HCT116 (cell line): Measurements from ENCODE around the gene SETD2. TPM values are rescaled to one million over a fixed set of nuclear protein-coding genes. Genes with fewer than 3 reads are reported as not detected.

Experiments used
- ATAC-seq: fragments of 200-7000 bp; cut with Tn5 transposase; 2 replicates; pipeline ENCODE4 v1.9.1; 2020; ENCODE audit warnings: mild to moderate bottlenecking, moderate library complexity
- BruUV-seq: library from RNA; stranded (reverse); fragments of 400-500 nt; replicated peaks from 2 replicates; lab custom pipeline; 2021; lab: Mats Ljungman, UMichigan
- CTCF ChIA-PET: fragments of 300-600 bp; sonication (Branson Sonifier 250); formaldehyde crosslinking; loops from one replicate; lab custom pipeline; 2021; ENCODE audit warnings: antibody characterized with exemption; lab: Charles Lee
- POLR2A ChIA-PET: fragments of 300-600, 350-600 bp; sonication (Branson Sonifier 250); formaldehyde crosslinking; loops from one replicate; lab custom pipeline; 2021; ENCODE audit warnings: antibody characterized with exemption; lab: Charles Lee
- RAD21 ChIA-PET, 2 experiments: fragments of 300-600 bp; sonication (Branson Sonifier 250); formaldehyde crosslinking; loops; one replicate each; lab custom pipeline; 2023; ENCODE audit warnings: low total read pairs in 2 of 2; ENCODE audit not compliant: uncharacterized antibody in 2 of 2, unreplicated experiment in 2 of 2, low non-redundant PET in 1 of 2; lab: Charles Lee
- DNase-seq: peaks from one replicate; pipeline ENCODE4 v3.0.0-alpha.2; 2010; ENCODE audit warnings: low read depth, low spot score
- H2AFZ ChIP-seq: fragments of 200-600 bp; shearing (Covaris generic), sonication (generic); 2 replicates; pipeline ENCODE4 v1.6.1; 2017; ENCODE audit warnings: low read depth, mixed run types, mixed read lengths, antibody characterized with exemption, low read length; ENCODE audit not compliant: poor library complexity, severe bottlenecking
- H3K27ac ChIP-seq: 2 replicates; pipeline ENCODE4 v1.5.1; 2012; ENCODE audit warnings: low read depth, low read length
- H3K27me3 ChIP-seq: fragments of 200-600 bp; sonication (generic); 2 replicates; pipeline ENCODE4 v1.6.1; 2016; ENCODE audit warnings: mixed run types, low read length, mixed read lengths; ENCODE audit not compliant: insufficient read depth
- H3K36me3 ChIP-seq, 2 experiments: fragments of 200-500 bp in 1 of 2; fragments of 200-600 bp in 1 of 2; sonication (Bioruptor generic) in 1 of 2; sonication (generic) in 1 of 2; 2 replicates each; pipeline versions ENCODE4 v1.5.1 to v1.6.1; 2014 to 2016; ENCODE audit warnings: low read length in 2 of 2, inconsistent platforms in 1 of 2, mixed read lengths in 1 of 2, mixed run types in 1 of 2; ENCODE audit not compliant: insufficient read depth in 2 of 2, control insufficient read depth in 1 of 2
- H3K4me1 ChIP-seq, 2 experiments: fragments of 200-600 bp in 1 of 2; sonication (generic) in 1 of 2; 2 replicates each; pipeline versions ENCODE4 v1.5.1 to v1.6.1; 2012 to 2017; ENCODE audit warnings: low read length in 2 of 2, inconsistent platforms in 1 of 2, mild to moderate bottlenecking in 1 of 2, mixed read lengths in 1 of 2, mixed run types in 1 of 2, moderate library complexity in 1 of 2; ENCODE audit not compliant: insufficient read depth in 2 of 2, control insufficient read depth in 1 of 2
- H3K4me2 ChIP-seq: fragments of 200-600 bp; sonication (generic); 2 replicates; pipeline ENCODE4 v1.6.1; 2017; ENCODE audit warnings: mixed run types, low read length, mixed read lengths
- H3K4me3 ChIP-seq, 2 experiments: fragments of 200-600 bp in 1 of 2; sonication (generic) in 1 of 2; replicated peaks in 1 of 2; 2 replicates each; pipeline ENCODE4 v1.5.1; 2011 to 2016; ENCODE audit warnings: low read length in 2 of 2, control low read depth in 1 of 2, low read depth in 1 of 2, mild to moderate bottlenecking in 1 of 2, mixed read lengths in 1 of 2, mixed run types in 1 of 2
- H3K79me2 ChIP-seq: fragments of 200-600 bp; sonication (generic); 2 replicates; pipeline ENCODE4 v1.6.1; 2017; ENCODE audit warnings: mild to moderate bottlenecking, mixed run types, low read length, moderate library complexity, mixed read lengths; ENCODE audit not compliant: insufficient read depth
- H3K9ac ChIP-seq: fragments of 200-600 bp; sonication (generic); 2 replicates; pipeline ENCODE4 v1.6.1; 2016; ENCODE audit warnings: low read length, mixed read lengths
- H3K9me2 ChIP-seq: fragments of 200-600 bp; sonication (generic), shearing (Covaris generic); 2 replicates; pipeline ENCODE4 v1.6.1; 2017; ENCODE audit warnings: mixed run types, mild to moderate bottlenecking, moderate library complexity; ENCODE audit not compliant: insufficient read depth
- H3K9me3 ChIP-seq, 2 experiments: fragments of 200-500 bp in 1 of 2; fragments of 200-600 bp in 1 of 2; sonication (Bioruptor generic) in 1 of 2; sonication (generic) in 1 of 2; 2 replicates each; pipeline ENCODE4 v1.6.1; 2014 to 2017; ENCODE audit warnings: low read length in 2 of 2, mixed read lengths in 2 of 2, inconsistent platforms in 1 of 2, low read depth in 1 of 2, mild to moderate bottlenecking in 1 of 2, mixed run types in 1 of 2, moderate library complexity in 1 of 2; ENCODE audit not compliant: control insufficient read depth in 1 of 2, insufficient read depth in 1 of 2
- H4K20me1 ChIP-seq: fragments of 200-600 bp; sonication (generic), shearing (Covaris generic); 2 replicates; pipeline ENCODE4 v1.6.1; 2017; ENCODE audit warnings: mixed run types, mild to moderate bottlenecking, moderate library complexity; ENCODE audit not compliant: insufficient read depth
- CBX3 ChIP-seq: IDR thresholded peaks from 2 replicates; pipeline ENCODE4 v1.6.1; 2012; ENCODE audit warnings: low read depth
- CEBPB ChIP-seq: IDR thresholded peaks from 2 replicates; pipeline ENCODE4 v1.6.1; 2012; ENCODE audit warnings: low read depth
- EGR1 ChIP-seq: IDR thresholded peaks from 2 replicates; pipeline ENCODE4 v1.6.1; 2012; ENCODE audit warnings: low read depth
- ELF1 ChIP-seq: IDR thresholded peaks from 2 replicates; pipeline ENCODE4 v1.6.1; 2012; ENCODE audit warnings: low read depth, borderline replicate concordance
- EZH2phosphoT487 ChIP-seq: fragments of 200-600 bp; IDR thresholded peaks from 2 replicates; pipeline ENCODE4 v1.6.1; 2018; ENCODE audit warnings: antibody characterized with exemption, borderline replicate concordance
- FOSL1 ChIP-seq: IDR thresholded peaks from 2 replicates; pipeline ENCODE4 v1.6.1; 2012; ENCODE audit warnings: low read depth
- JUND ChIP-seq: IDR thresholded peaks from 2 replicates; pipeline ENCODE4 v1.6.1; 2012
- MAX ChIP-seq: IDR thresholded peaks from 2 replicates; pipeline ENCODE4 v1.6.1; 2012
- RAD21 ChIP-seq: IDR thresholded peaks from 2 replicates; pipeline ENCODE4 v1.6.1; 2012; ENCODE audit warnings: low read depth, mild to moderate bottlenecking
- REST ChIP-seq: IDR thresholded peaks from 2 replicates; pipeline ENCODE4 v1.6.1; 2012; ENCODE audit warnings: low read depth
- SIN3A ChIP-seq: IDR thresholded peaks from 2 replicates; pipeline ENCODE4 v1.6.1; 2012; ENCODE audit warnings: low read depth
- SP1 ChIP-seq: IDR thresholded peaks from 2 replicates; pipeline ENCODE4 v1.6.1; 2012; ENCODE audit warnings: low read depth
- TCF7L2 ChIP-seq: IDR thresholded peaks from 2 replicates; pipeline ENCODE4 v1.7.0; 2011; ENCODE audit warnings: borderline replicate concordance, inconsistent platforms; ENCODE audit not compliant: insufficient read depth, insufficient read length; ENCODE audit errors: extremely low read depth
- YY1 ChIP-seq: IDR thresholded peaks from 2 replicates; pipeline ENCODE4 v1.6.1; 2011; ENCODE audit warnings: low read length, low read depth, moderate library complexity, mild to moderate bottlenecking; ENCODE audit not compliant: insufficient replicate concordance; ENCODE audit errors: extremely low read depth
- intact Hi-C: fragments of 100-400 bp; cut with micrococcal nuclease; formaldehyde crosslinking; loops from 2 replicates; pipeline ENCODE4 v1.10.0; 2022
- total RNA-seq: library from RNA; stranded (reverse); gene quantifications from one replicate; pipeline ENCODE4 v1.2.1, GENCODE V29; 2021; ENCODE audit not compliant: unreplicated experiment
- TF ChIP-seq, protein P1 (sequence below): IDR thresholded peaks from 2 replicates; pipeline ENCODE4 v1.6.1; 2011; ENCODE audit warnings: mild to moderate bottlenecking, low read length, moderate library complexity; ENCODE audit not compliant: insufficient replicate concordance; ENCODE audit errors: extremely low read depth

Gene SETD2
- total RNA-seq, 1 experiment from 2014 or later, result 33.0 TPM

DNA sequence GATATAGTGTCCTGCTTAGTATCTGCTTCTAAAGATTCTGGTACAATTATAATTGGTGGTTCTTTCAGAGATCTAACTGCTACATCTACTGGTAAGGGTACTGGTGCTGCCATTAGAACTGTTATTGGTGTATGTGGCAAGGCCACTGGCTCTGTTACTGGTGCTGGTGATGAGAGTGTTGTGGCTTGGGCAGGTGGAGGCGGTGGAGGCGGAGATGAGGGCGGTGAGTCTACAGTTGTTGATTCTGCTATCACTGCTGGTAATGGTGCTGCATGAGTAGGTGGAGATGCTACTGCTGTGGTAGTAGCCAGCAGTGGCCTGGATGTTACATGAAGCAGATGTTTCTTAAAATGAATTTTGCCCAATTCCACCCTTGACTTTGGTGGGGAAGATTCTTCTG is 40.1 kb downstream of the SETD2 start:
- H4K20me1 ChIP-seq, result peaks cover 6% of the 10 kb centered on the region; the same call in 1 of the 2 replicates
- DNase-seq (no peak), ATAC-seq (no peak)
- H3K4me2 ChIP-seq, result no peak overlapping the region
- CTCF ChIA-PET, result no interaction called here
- peaks cover 15 to 17% of the 10 kb centered on the region in 2 experiments; a peak in 3 of 4 replicates for H3K36me3 ChIP-seq
- no peak overlapping the region for H3K9ac ChIP-seq
- POLR2A ChIA-PET, result no interaction called here
- RAD21 ChIA-PET, result no interaction called here
- H3K27me3 ChIP-seq, result no peaks in the 10 kb centered on the region
- H2AFZ ChIP-seq, result no peak overlapping the region
- no TSS peak for BruUV-seq
- intact Hi-C loops, result no loop called here
- H3K4me3 ChIP-seq, result no peak overlapping the region
- no peaks in the 10 kb centered on the region for H3K4me1 ChIP-seq
- no peaks in the 10 kb centered on the region for H3K9me3 ChIP-seq
- TF ChIP-seq JUND, result no peak
- no peak for TF ChIP-seq YY1
- TF ChIP-seq, protein P1, sequence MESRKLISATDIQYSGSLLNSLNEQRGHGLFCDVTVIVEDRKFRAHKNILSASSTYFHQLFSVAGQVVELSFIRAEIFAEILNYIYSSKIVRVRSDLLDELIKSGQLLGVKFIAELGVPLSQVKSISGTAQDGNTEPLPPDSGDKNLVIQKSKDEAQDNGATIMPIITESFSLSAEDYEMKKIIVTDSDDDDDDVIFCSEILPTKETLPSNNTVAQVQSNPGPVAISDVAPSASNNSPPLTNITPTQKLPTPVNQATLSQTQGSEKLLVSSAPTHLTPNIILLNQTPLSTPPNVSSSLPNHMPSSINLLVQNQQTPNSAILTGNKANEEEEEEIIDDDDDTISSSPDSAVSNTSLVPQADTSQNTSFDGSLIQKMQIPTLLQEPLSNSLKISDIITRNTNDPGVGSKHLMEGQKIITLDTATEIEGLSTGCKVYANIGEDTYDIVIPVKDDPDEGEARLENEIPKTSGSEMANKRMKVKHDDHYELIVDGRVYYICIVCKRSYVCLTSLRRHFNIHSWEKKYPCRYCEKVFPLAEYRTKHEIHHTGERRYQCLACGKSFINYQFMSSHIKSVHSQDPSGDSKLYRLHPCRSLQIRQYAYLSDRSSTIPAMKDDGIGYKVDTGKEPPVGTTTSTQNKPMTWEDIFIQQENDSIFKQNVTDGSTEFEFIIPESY, result no peak
- no peak for TF ChIP-seq RAD21
- no peak for TF ChIP-seq TCF7L2
- no peak for TF ChIP-seq EZH2phosphoT487
- TF ChIP-seq MAX, result no peak
- no peak for TF ChIP-seq EGR1
- TF ChIP-seq ELF1, result no peak
- no peak for TF ChIP-seq SP1
- no peak for TF ChIP-seq SIN3A
- TF ChIP-seq FOSL1, result no peak
- TF ChIP-seq CBX3, result no peak
- TF ChIP-seq REST, result no peak
- TF ChIP-seq CEBPB, result no peak
- H3K79me2 ChIP-seq, result peaks cover 43% of the 10 kb centered on the region
- no peak overlapping the region for H3K27ac ChIP-seq
- H3K9me2 ChIP-seq, result no peaks in the 10 kb centered on the region
